K562 (cell line): Measurements from ENCODE around the gene KLF5.

ENCODE experiments used
- BACH1 ChIP-seq: fragments of 200-800 bp; sonication (Bioruptor generic); IDR thresholded peaks from 2 replicates; pipeline ENCODE4 v1.6.1; 2016; ENCODE audit warnings: missing genetic modification characterization, missing compliant biosample characterization
- POLR2A ChIP-seq: fragments of 450-650 bp; conservative IDR thresholded peaks from 2 replicates; pipeline ENCODE4 v1.6.1; 2016

DNA sequence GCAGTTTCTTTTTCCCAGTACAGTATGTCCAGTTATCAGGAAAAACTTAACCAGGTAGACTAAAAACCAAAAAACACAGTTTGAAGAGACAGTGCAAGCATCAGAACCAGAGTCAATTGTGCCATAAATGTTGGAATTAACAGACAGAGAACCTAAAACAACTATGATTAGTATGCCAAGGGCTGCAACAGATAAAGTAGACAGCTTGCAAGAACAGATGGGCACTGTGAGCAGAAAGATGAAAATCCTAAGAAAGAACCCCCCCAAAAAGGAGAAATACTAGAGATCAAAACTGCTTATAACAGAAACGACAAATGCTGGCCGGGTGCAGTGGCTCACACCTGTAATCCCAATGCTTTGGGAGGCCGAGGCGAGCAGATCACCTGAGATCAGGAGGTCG is 47.1 kb upstream of the KLF5 start:
- TF ChIP-seq BACH1 (tag) (no peak), POLR2A (no peak)
